ENCODE measurements around the gene SMIM12.

SMIM12 gene

GRCh38 chr1:34859446-34860200 is at the start of gene SMIM12:
SMIM12 (minus strand) TSS chr1:34859749; CDS start chr1:34855977, 3,772 bp downstream.
- DNase-seq (ENCODE audit: extremely low read depth, low read depth): peak; percentile 79
- TF ChIP-seq CTCF (IDR thresholded peaks at IDR 0.05; ENCODE audit: low read depth, low read length): peak; percentile 82

- no peak for TF ChIP-seq CTCF (IDR thresholded peaks at IDR 0.05; ENCODE audit: low read depth, low read length)
These were observed 48.8 kb upstream of the SMIM12 start for GRCh38 chr1:34908369-34908768.

GRCh38 chr1:34907487-34908090 is 48.0 kb upstream of the SMIM12 start:
- no peak for DNase-seq (ENCODE audit: extremely low read depth, low read depth)
- no peak for TF ChIP-seq CTCF (IDR thresholded peaks at IDR 0.05; ENCODE audit: low read depth, low read length)

More at GRCh38 chr1:34908369-34908768, 48.8 kb upstream of the SMIM12 start:
- no peak for DNase-seq (ENCODE audit: extremely low read depth, low read depth)

- DNase-seq (ENCODE audit: extremely low read depth, low read depth): no peak
- TF ChIP-seq CTCF (IDR thresholded peaks at IDR 0.05; ENCODE audit: low read depth, low read length): no peak
These were observed 47.2 kb upstream of the SMIM12 start for GRCh38 chr1:34906756-34907155.

GRCh38 chr1:34906222-34906621 is 46.7 kb upstream of the SMIM12 start:
- no peak for TF ChIP-seq CTCF (IDR thresholded peaks at IDR 0.05; ENCODE audit: low read depth, low read length)
- DNase-seq (ENCODE audit: extremely low read depth, low read depth): no peak

- DNase-seq (ENCODE audit: extremely low read depth, low read depth): no peak
These were observed 45.5 kb upstream of the SMIM12 start for GRCh38 chr1:34905098-34905459.

More at GRCh38 chr1:34905098-34905459, 45.5 kb upstream of the SMIM12 start:
- TF ChIP-seq CTCF (IDR thresholded peaks at IDR 0.05; ENCODE audit: low read depth, low read length): no peak
